T-helper 1 cell treated with Interleukin-12 subunit alpha and Interleukin-12 subunit beta and Interleukin-4 antibody, amounts not matched to agents 30 μg/mL and 1 μg/mL, for 36 hours (primary cell): Measurements from ENCODE around the gene MCC.

Experiments
- H3K27ac Mint-ChIP-seq: one replicate; pipeline ENCODE4 v1.8.0; 2021; ENCODE audit warnings: mild to moderate bottlenecking, mixed read lengths
- H3K27me3 Mint-ChIP-seq: one replicate; pipeline ENCODE4 v1.8.0; 2021; ENCODE audit warnings: low read depth, mixed read lengths
- H3K36me3 Mint-ChIP-seq: one replicate; pipeline ENCODE4 v1.8.0; 2021; ENCODE audit warnings: low read depth, mixed read lengths
- H3K4me1 Mint-ChIP-seq: one replicate; pipeline ENCODE4 v1.8.0; 2021; ENCODE audit warnings: low read depth, mixed read lengths
- H3K4me3 Mint-ChIP-seq: one replicate; pipeline ENCODE4 v1.8.0; 2021; ENCODE audit warnings: mild to moderate bottlenecking, moderate library complexity, mixed read lengths
- H3K9me3 Mint-ChIP-seq: one replicate; pipeline ENCODE4 v1.8.0; 2021; ENCODE audit warnings: mixed read lengths

MCC gene

GRCh38 chr5:113280541-113280940, 207.7 kb downstream of the MCC start:
- Mint-ChIP-seq H3K9me3 (no peaks in the 10 kb centered on the region), H3K4me3 (no peak overlapping the region), H3K4me1 (no peaks in the 10 kb centered on the region), H3K27me3 (peaks cover 2% of the 10 kb centered on the region), H3K27ac (no peak overlapping the region), H3K36me3 (no peaks in the 10 kb centered on the region)

DNA sequence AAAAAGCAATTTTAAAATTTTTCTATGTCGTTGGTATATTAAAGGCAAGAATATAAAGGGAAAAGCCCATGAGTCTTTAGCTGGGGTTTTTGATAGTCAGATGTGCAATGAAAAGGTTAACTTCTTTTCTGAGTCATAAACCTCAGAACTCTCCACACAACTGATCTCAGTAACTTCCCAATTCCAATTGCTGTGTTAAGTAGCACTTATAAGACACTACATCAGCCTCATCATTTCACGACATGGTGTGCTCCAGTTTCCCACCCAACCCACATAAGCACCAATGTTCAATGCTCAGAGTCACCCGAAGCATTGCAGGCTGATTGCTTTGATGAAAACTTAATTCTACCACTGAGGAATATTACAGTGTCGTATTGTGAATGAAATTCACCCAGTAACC, 209.3 kb downstream of the MCC start:
- Mint-ChIP-seq H3K27ac (no peak overlapping the region), H3K4me1 (peaks cover 2% of the 10 kb centered on the region), H3K9me3 (no peaks in the 10 kb centered on the region), H3K36me3 (no peaks in the 10 kb centered on the region), H3K27me3 (no peaks in the 10 kb centered on the region), H3K4me3 (no peak overlapping the region)

DNA sequence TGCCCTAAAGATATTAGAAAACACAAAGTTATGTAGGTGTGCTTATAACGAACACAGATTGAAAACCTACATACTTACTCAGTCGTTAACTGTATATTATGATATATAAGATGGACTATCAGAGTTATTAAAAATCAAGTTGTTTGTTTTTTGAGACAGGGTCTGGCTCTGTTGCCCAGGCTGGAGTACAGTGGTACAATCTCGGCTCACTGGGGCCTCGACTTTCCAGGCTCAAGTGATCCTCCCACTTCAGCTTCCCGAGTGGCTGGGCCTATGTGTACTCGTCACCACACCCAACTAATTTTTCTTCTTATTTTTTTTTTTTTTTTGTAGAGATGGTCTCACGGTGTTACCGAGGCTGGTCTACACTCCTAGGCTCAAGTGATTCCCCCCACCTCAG, 211.8 kb downstream of the MCC start:
- Mint-ChIP-seq H3K4me1 (peaks cover 4% of the 10 kb centered on the region), H3K9me3 (no peaks in the 10 kb centered on the region), H3K4me3 (no peak overlapping the region), H3K27me3 (no peaks in the 10 kb centered on the region), H3K27ac (no peak overlapping the region), H3K36me3 (no peaks in the 10 kb centered on the region)

DNA sequence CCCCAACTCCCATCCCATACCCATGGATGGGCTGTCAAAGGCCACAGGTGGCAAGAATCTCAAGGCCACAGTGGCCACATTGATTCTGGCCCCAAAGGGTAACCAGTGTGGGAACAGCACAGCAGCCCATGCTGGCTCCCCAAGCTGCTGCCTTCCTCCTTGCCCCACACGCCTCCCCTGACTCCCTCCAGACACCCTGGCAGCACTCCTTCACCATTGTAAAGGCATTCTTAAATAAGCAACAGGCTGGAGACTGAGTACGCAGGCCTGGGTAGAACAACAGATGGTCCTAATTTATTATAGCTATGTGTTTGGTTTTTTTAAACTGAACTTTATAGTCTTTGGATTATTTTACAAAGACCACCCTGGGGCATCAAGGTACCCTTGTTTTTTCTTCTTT, 212.3 kb downstream of the MCC start:
- Mint-ChIP-seq H3K4me1 (peaks cover 4% of the 10 kb centered on the region), H3K27ac (no peak overlapping the region), H3K9me3 (no peaks in the 10 kb centered on the region), H3K36me3 (no peaks in the 10 kb centered on the region), H3K4me3 (no peak overlapping the region), H3K27me3 (no peaks in the 10 kb centered on the region)

- H3K4me1 Mint-ChIP-seq, result peaks cover 4% of the 10 kb centered on the region
- no peak overlapping the region for H3K27ac Mint-ChIP-seq
- H3K9me3 Mint-ChIP-seq, result no peaks in the 10 kb centered on the region
- H3K36me3 Mint-ChIP-seq, result no peaks in the 10 kb centered on the region
- H3K27me3 Mint-ChIP-seq, result no peaks in the 10 kb centered on the region
- no peak overlapping the region for H3K4me3 Mint-ChIP-seq
These were observed 213.3 kb downstream of the MCC start for GRCh38 chr5:113274836-113275414.

- H3K27me3 Mint-ChIP-seq, result no peaks in the 10 kb centered on the region
- no peak overlapping the region for H3K4me3 Mint-ChIP-seq
- H3K27ac Mint-ChIP-seq, result no peak overlapping the region
- no peaks in the 10 kb centered on the region for H3K9me3 Mint-ChIP-seq
- peaks cover 4% of the 10 kb centered on the region for H3K4me1 Mint-ChIP-seq
- no peaks in the 10 kb centered on the region for H3K36me3 Mint-ChIP-seq
These were observed 214.3 kb downstream of the MCC start for GRCh38 chr5:113273948-113274347.

- H3K27me3 Mint-ChIP-seq, result peaks cover 4% of the 10 kb centered on the region
- H3K36me3 Mint-ChIP-seq, result no peaks in the 10 kb centered on the region
- no peaks in the 10 kb centered on the region for H3K9me3 Mint-ChIP-seq
- no peak overlapping the region for H3K4me3 Mint-ChIP-seq
- H3K4me1 Mint-ChIP-seq, result peaks cover 4% of the 10 kb centered on the region
- no peak overlapping the region for H3K27ac Mint-ChIP-seq
These were observed 216.4 kb downstream of the MCC start for GRCh38 chr5:113271745-113272454.

DNA sequence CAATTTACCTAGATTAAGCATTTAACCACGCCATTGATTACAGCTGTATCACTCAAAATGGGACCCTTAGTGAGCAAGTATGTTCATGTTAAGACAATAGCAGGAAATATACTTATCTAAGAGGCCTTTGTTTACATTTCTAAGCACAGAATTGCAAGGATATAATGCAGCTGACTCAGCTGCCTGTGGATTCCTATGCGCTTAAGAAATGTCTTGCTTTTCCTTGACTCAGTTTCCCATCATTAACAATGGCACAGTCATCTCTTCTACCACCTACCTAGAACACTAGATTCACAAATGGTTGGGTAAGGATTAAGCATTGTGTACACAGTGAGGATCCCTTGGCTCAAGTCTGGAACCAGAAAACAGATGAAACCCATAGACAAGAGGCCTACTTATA, 217.2 kb downstream of the MCC start:
- Mint-ChIP-seq H3K4me3 (no peak overlapping the region), H3K9me3 (no peaks in the 10 kb centered on the region), H3K36me3 (no peaks in the 10 kb centered on the region), H3K27me3 (peaks cover 7% of the 10 kb centered on the region), H3K4me1 (peaks cover 4% of the 10 kb centered on the region), H3K27ac (no peak overlapping the region)

DNA sequence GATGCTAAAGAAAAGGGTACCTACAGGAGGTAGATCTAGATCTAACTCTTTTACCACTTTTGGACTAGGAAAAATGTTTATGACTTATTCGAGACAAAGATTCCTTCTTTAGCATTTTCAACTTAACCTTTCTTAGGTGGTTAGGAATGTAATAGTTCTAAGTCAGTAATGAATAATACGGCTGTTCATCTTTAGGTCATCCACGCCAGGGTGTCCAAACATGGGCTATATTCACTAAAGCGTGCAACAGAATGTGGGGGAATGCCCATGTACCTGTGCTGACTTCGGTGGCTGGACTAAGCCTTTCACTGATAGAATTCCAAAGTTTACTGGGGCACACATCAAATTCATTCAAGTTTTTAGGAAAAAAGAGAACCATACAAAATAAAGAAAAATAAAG, 218.2 kb downstream of the MCC start:
- no peaks in the 10 kb centered on the region for H3K36me3 Mint-ChIP-seq
- H3K9me3 Mint-ChIP-seq, result no peaks in the 10 kb centered on the region
- H3K27ac Mint-ChIP-seq, result no peak overlapping the region
- H3K4me3 Mint-ChIP-seq, result no peak overlapping the region
- peaks cover 4% of the 10 kb centered on the region for H3K4me1 Mint-ChIP-seq
- H3K27me3 Mint-ChIP-seq, result peaks cover 7% of the 10 kb centered on the region

DNA sequence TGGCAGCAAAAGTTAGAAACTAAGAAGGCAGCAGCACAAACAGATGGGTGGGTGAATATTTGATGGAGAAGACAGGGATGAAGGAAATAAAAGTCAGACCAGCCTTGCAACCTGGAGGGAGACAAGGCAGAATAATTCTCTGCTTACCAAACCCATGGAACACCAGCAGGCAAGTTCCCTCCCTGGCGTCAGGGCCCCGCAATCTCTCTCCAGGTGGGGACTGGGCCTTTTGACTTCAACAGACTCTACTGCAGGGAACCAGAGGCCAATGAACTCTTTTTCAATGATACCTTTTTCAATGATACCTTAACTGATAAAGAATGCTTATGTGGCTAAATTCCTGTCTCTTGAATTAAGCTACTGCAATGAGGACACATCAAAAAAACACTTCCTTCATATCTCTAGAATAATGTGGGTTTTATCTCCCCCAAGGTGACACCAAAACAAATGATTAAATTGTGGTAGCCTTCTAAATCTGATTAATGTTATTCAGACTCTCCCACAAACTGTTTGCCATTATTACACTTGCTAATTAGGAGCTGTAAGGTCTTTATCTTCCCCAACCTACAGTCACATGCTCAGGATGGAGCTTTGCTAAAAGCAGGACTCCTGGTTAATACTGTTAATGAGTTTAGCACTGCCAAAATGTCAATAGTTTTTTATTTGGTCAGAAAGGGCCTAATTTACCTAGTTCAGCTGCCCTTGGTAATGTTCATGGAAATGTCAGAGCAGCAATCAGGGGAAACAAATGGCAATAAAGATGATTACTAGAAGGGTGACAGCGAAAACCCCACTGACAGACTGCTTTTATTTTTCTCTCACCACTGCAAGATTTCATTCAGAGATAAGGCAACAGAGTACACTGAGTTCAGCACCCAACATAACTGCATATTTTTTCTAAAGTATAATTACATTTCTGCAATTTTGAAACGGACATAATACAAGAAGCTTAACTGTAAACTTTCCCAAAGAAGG, 218.9 kb downstream of the MCC start:
- Mint-ChIP-seq H3K36me3 (no peaks in the 10 kb centered on the region), H3K27ac (no peak overlapping the region), H3K4me1 (peaks cover 4% of the 10 kb centered on the region), H3K9me3 (no peaks in the 10 kb centered on the region), H3K4me3 (no peak overlapping the region), H3K27me3 (peaks cover 7% of the 10 kb centered on the region)

- no peak overlapping the region for H3K27ac Mint-ChIP-seq
- no peaks in the 10 kb centered on the region for H3K36me3 Mint-ChIP-seq
- H3K4me1 Mint-ChIP-seq, result no peaks in the 10 kb centered on the region
- H3K4me3 Mint-ChIP-seq, result no peak overlapping the region
- H3K27me3 Mint-ChIP-seq, result peaks cover 7% of the 10 kb centered on the region
- no peaks in the 10 kb centered on the region for H3K9me3 Mint-ChIP-seq
These were observed 220.0 kb downstream of the MCC start for GRCh38 chr5:113268232-113268631.

GRCh38 chr5:113267361-113267900, 220.8 kb downstream of the MCC start:
- Mint-ChIP-seq H3K4me1 (no peaks in the 10 kb centered on the region), H3K27ac (no peak overlapping the region), H3K4me3 (no peak overlapping the region), H3K36me3 (no peaks in the 10 kb centered on the region), H3K27me3 (peaks cover 11% of the 10 kb centered on the region), H3K9me3 (no peaks in the 10 kb centered on the region)

DNA sequence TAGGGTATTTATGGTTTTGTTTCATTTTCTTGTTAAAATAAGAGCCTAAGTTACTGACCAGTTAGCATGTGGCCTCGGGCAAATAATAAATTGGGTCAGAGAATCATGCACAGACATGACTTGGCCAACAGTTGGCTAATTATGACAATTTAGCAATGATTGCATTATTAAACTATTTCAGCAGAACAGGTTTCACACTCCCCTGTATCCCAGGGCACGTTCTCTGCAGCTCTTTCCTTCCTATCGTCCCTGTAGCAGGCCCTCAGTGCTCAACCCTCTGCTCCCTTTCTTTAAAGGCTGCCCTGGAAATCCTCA, 221.4 kb downstream of the MCC start:
- no peaks in the 10 kb centered on the region for H3K4me1 Mint-ChIP-seq
- H3K27me3 Mint-ChIP-seq, result peaks cover 11% of the 10 kb centered on the region
- H3K9me3 Mint-ChIP-seq, result no peaks in the 10 kb centered on the region
- H3K4me3 Mint-ChIP-seq, result no peak overlapping the region
- H3K27ac Mint-ChIP-seq, result no peak overlapping the region
- H3K36me3 Mint-ChIP-seq, result no peaks in the 10 kb centered on the region

DNA sequence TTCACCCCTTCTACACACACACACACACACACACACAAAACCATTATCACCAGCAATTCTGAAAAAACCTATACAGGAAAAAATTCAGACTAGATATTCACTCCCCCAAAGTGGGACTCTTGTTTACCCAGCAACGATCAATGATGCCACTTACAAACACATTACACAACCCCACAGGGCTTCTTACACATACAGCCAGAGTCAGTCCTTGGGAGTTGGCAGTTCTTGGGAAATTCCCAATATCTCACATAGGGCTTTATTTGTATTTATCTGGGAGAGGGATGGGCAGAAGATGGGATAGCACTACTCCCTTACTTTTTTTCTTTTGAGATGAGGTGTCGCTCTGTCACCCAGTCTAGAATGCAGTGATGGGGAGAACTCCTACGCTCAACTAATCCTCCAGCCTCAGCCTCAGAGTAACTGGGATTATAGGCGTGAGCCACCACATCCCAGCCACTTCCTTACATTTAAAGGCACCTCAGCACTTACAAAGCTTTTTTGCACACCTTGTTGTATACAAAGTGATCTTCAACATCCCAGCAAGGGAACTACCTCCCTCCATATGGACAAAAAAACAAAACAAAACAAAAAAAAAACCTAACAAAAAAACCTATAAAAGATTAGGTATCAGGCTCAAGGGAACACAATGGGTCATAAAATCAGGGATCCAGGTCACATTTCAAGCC, 221.9 kb downstream of the MCC start:
- no peaks in the 10 kb centered on the region for H3K9me3 Mint-ChIP-seq
- no peaks in the 10 kb centered on the region for H3K4me1 Mint-ChIP-seq
- no peak overlapping the region for H3K4me3 Mint-ChIP-seq
- H3K27me3 Mint-ChIP-seq, result peaks cover 11% of the 10 kb centered on the region
- H3K27ac Mint-ChIP-seq, result no peak overlapping the region
- no peaks in the 10 kb centered on the region for H3K36me3 Mint-ChIP-seq
